ENCODE data around the gene PTPN21. TPM values are rescaled to one million over a fixed set of nuclear protein-coding genes. Genes with fewer than 3 reads are reported as not detected.

The PTPN21 gene
- total RNA-seq, 1 donor from 2014 or later = 63.0 TPM

- no peaks in the 10 kb centered on the region for H3K4me1 Mint-ChIP-seq (ENCODE audit: low read depth, unreplicated experiment)
- peaks cover 2% of the 10 kb centered on the region for H3K27me3 Mint-ChIP-seq (ENCODE audit: unreplicated experiment)
- H3K27ac Mint-ChIP-seq (ENCODE audit: unreplicated experiment) = peak overlapping the region; percentile 18
- H3K4me3 Mint-ChIP-seq (ENCODE audit: unreplicated experiment) = no peak overlapping the region
- H3K9me3 Mint-ChIP-seq (ENCODE audit: unreplicated experiment) = no peaks in the 10 kb centered on the region
- TF ChIP-seq CTCF (IDR thresholded peaks at IDR 0.05; ENCODE audit: partially characterized antibody, unreplicated experiment) = no peak
- H3K36me3 Mint-ChIP-seq (ENCODE audit: unreplicated experiment) = peaks cover 10% of the 10 kb centered on the region
- no peak for DNase-seq
Measured at GRCh38 chr14:88422047-88422446, 132.8 kb downstream of the PTPN21 start.

- peaks cover 2% of the 10 kb centered on the region for H3K27me3 Mint-ChIP-seq (ENCODE audit: unreplicated experiment)
- no peak for DNase-seq
- H3K4me3 Mint-ChIP-seq (ENCODE audit: unreplicated experiment) = no peak overlapping the region
Measured at GRCh38 chr14:88421286-88421685, 133.5 kb downstream of the PTPN21 start.

GRCh38 chr14:88420187-88420586 lies 134.6 kb downstream of the PTPN21 start:
- H3K27ac Mint-ChIP-seq (ENCODE audit: unreplicated experiment) = no peak overlapping the region
- peaks cover 19% of the 10 kb centered on the region for H3K36me3 Mint-ChIP-seq (ENCODE audit: unreplicated experiment)
- no peak for DNase-seq
- TF ChIP-seq CTCF (IDR thresholded peaks at IDR 0.05; ENCODE audit: partially characterized antibody, unreplicated experiment) = no peak
- H3K27me3 Mint-ChIP-seq (ENCODE audit: unreplicated experiment) = peaks cover 5% of the 10 kb centered on the region
- H3K4me3 Mint-ChIP-seq (ENCODE audit: unreplicated experiment) = no peak overlapping the region
- no peaks in the 10 kb centered on the region for H3K4me1 Mint-ChIP-seq (ENCODE audit: low read depth, unreplicated experiment)
- peaks cover 4% of the 10 kb centered on the region for H3K9me3 Mint-ChIP-seq (ENCODE audit: unreplicated experiment)

More at GRCh38 chr14:88421286-88421685, 133.5 kb downstream of the PTPN21 start:
- H3K9me3 Mint-ChIP-seq (ENCODE audit: unreplicated experiment) = no peaks in the 10 kb centered on the region
- peaks cover 10% of the 10 kb centered on the region for H3K36me3 Mint-ChIP-seq (ENCODE audit: unreplicated experiment)
- H3K27ac Mint-ChIP-seq (ENCODE audit: unreplicated experiment) = no peak overlapping the region
- no peaks in the 10 kb centered on the region for H3K4me1 Mint-ChIP-seq (ENCODE audit: low read depth, unreplicated experiment)
- no peak for TF ChIP-seq CTCF (IDR thresholded peaks at IDR 0.05; ENCODE audit: partially characterized antibody, unreplicated experiment)

- TF ChIP-seq CTCF (IDR thresholded peaks at IDR 0.05; ENCODE audit: partially characterized antibody, unreplicated experiment) = no peak
- Mint-ChIP-seq H3K27ac (ENCODE audit: unreplicated experiment) (no peak overlapping the region), H3K27me3 (ENCODE audit: unreplicated experiment) (peaks cover 5% of the 10 kb centered on the region), H3K36me3 (ENCODE audit: unreplicated experiment) (peaks cover 34% of the 10 kb centered on the region), H3K4me3 (ENCODE audit: unreplicated experiment) (no peak overlapping the region), H3K4me1 (ENCODE audit: low read depth, unreplicated experiment) (no peaks in the 10 kb centered on the region), H3K9me3 (ENCODE audit: unreplicated experiment) (peaks cover 4% of the 10 kb centered on the region)
- DNase-seq = no peak
Measured at GRCh38 chr14:88417594-88417993, 137.2 kb downstream of the PTPN21 start.

Other genes starting within 250 kb of the PTPN21 start
- gene KCNK10, start 231.7 kb downstream of the PTPN21 start, total RNA-seq (ENCODE audit: unreplicated experiment) = 2.8 TPM
- 17.6 TPM for gene SPATA7, start 169.3 kb downstream of the PTPN21 start, total RNA-seq (ENCODE audit: unreplicated experiment)
- gene ZC3H14, start 8.0 kb upstream of the PTPN21 start, total RNA-seq (ENCODE audit: unreplicated experiment) = 59.6 TPM
- 2.1 TPM for gene EML5, start 237.9 kb upstream of the PTPN21 start, total RNA-seq (ENCODE audit: unreplicated experiment)